T1000 (cell line): ENCODE results near the gene GATC.
"Not testable (repeated sequence)": the region's sequence is repeated elsewhere in the genome, so short reads cannot be mapped to it uniquely, and the experiment has no call there.

Source experiments
- DNase-seq: peaks from one replicate; lab custom pipeline; 2025; ENCODE audit warnings: mixed read lengths; lab: John Stamatoyannopoulos, UW

GATC gene

GRCh38 chr12:120470150-120470784 lies 24.0 kb downstream of the GATC start:
- DNase-seq, result no peak

- DNase-seq, result no peak
Measured at GRCh38 chr12:120472521-120472920, 26.3 kb downstream of the GATC start.

- no peak for DNase-seq
Measured at GRCh38 chr12:120473807-120474615, 27.8 kb downstream of the GATC start.

- peak; percentile 22 for DNase-seq
Measured at GRCh38 chr12:120474616-120474960, 28.3 kb downstream of the GATC start.

GRCh38 chr12:120475643-120476042 lies 29.4 kb downstream of the GATC start:
- no peak for DNase-seq

- DNase-seq, result no peak
Measured at GRCh38 chr12:120479458-120479857, 33.2 kb downstream of the GATC start.

GRCh38 chr12:120480211-120480610 lies 34.0 kb downstream of the GATC start:
- no peak for DNase-seq

- DNase-seq, result no peak
Measured at GRCh38 chr12:120481022-120481767, 35.0 kb downstream of the GATC start.

GRCh38 chr12:120483621-120484020 lies 37.4 kb downstream of the GATC start:
- DNase-seq, result no peak

GRCh38 chr12:120485961-120486881 lies 40.0 kb downstream of the GATC start:
- DNase-seq, result no peak

- not testable (repeated sequence) for DNase-seq
Measured at GRCh38 chr12:120487552-120487951, 41.3 kb downstream of the GATC start.

- DNase-seq, result no peak
Measured at GRCh38 chr12:120488057-120488640, 41.9 kb downstream of the GATC start.

GRCh38 chr12:120489018-120489417 lies 42.8 kb downstream of the GATC start:
- DNase-seq, result no peak

GRCh38 chr12:120490325-120490724 lies 44.1 kb downstream of the GATC start:
- DNase-seq, result no peak

- no peak for DNase-seq
Measured at GRCh38 chr12:120490833-120491512, 44.7 kb downstream of the GATC start.

- no peak for DNase-seq
Measured at GRCh38 chr12:120495186-120495730, 49.0 kb downstream of the GATC start.

GRCh38 chr12:120495731-120496412 lies 49.6 kb downstream of the GATC start, which contains the start of gene DYNLL1:
Gene DYNLL1, plus strand, starts transcription at chr12:120496113. Its CDS starts 309 bp downstream, at chr12:120496422.
- peak; percentile 96 for DNase-seq

- DNase-seq, result no peak
Measured at GRCh38 chr12:120496413-120497340, 50.4 kb downstream of the GATC start.
